Left lung (tissue), 14 donors: ENCODE results near the gene BHLHE40. TPM values are rescaled to one million over a fixed set of nuclear protein-coding genes. Genes with fewer than 3 reads are reported as not detected.

Experiments
- ATAC-seq: fragments of 200-7000 bp; cut with Tn5 transposase; one replicate; pipeline ENCODE4 v1.9.1; 2020; ENCODE audit warnings: moderate library complexity
- DNase-seq, 4 donors: peaks; one replicate each; pipeline ENCODE4 v3.0.0-alpha.2; 2013 to 2020
- H3K27ac ChIP-seq, 2 donors: fragments of 200-600 bp; sonication (generic) in 1 of 2; one replicate each; pipeline versions ENCODE4 v1.5.0 to v1.8.0; 2020 to 2021
- H3K27me3 ChIP-seq, 2 donors: fragments of 200-600 bp; sonication (generic) in 1 of 2; one replicate each; pipeline versions ENCODE4 v1.5.0 to v1.8.0; 2020 to 2021
- H3K36me3 ChIP-seq, 2 donors: fragments of 200-600 bp; sonication (generic) in 1 of 2; one replicate each; pipeline versions ENCODE4 v1.5.0 to v1.8.0; 2020 to 2021
- H3K4me1 ChIP-seq, 2 donors: fragments of 200-600 bp; one replicate each; pipeline ENCODE4 v1.8.0; 2021
- H3K4me3 ChIP-seq, 2 donors: fragments of 200-600 bp; sonication (generic) in 1 of 2; one replicate each; pipeline versions ENCODE4 v1.5.0 to v1.8.0; 2020 to 2021; ENCODE audit warnings: mild to moderate bottlenecking in 1 of 2
- H3K9me3 ChIP-seq, 2 donors: fragments of 200-600 bp; sonication (generic) in 1 of 2; one replicate each; pipeline versions ENCODE4 v1.5.0 to v1.8.0; 2020 to 2021
- CTCF ChIP-seq, 2 donors: fragments of 200-600 bp; sonication (generic) in 1 of 2; IDR thresholded peaks; one replicate each; pipeline versions ENCODE4 v1.5.0 to v1.8.0; 2021; ENCODE audit warnings: antibody characterized with exemption in 2 of 2
- intact Hi-C, 2 donors: fragments of 100-400 bp; cut with DNase I; formaldehyde crosslinking; loops; one replicate each; pipeline versions ENCODE4 v1.11.2 to v1.14.2; 2022
- long read RNA-seq, 12 donors: library from polyadenylated mRNA in 2 of 12; unstranded in 2 of 12; transcript quantifications; one replicate each; pipeline ENCODE4 v2.0.0 and lab custom pipeline, GENCODE V29; 2019 to 2026
- polyA plus RNA-seq, 6 donors: library from polyadenylated mRNA; unstranded; fragments of 120-200 nt; gene quantifications; one replicate each; pipeline ENCODE4 v1.2.1, GENCODE V29; 2013; ENCODE audit not compliant: insufficient read length in 6 of 6
- total RNA-seq, 2 donors: library from RNA; stranded (reverse); fragmentation: NEBNext Ultra II Directional; extraction: Animal tissue kit (Norgen Biotek cat#: 25700); gene quantifications; one replicate each; pipeline ENCODE4 v1.2.1, GENCODE V29; 2021
- donor health status: DM: no; HTN: yes; CAD: no.
- donor health status: DM: no; HTN: no; CAD: no.

The BHLHE40 gene
- total RNA-seq (10 to 100 TPM; 76.5 to 97.5 TPM), polyA plus RNA-seq (10 to 100 TPM; 17.9 to 35.9 (median 20.7) TPM)
- long read RNA-seq, donor 1, partial matches to known transcripts: 0 of 3 reads
- long read RNA-seq, donor 1, other reads (novel, unspliced or antisense): 0 of 3 reads
- long read RNA-seq, donor 2, partial matches to known transcripts: 0 of 3 reads
- long read RNA-seq, donor 2, other reads (novel, unspliced or antisense): 0 of 3 reads
- long read RNA-seq, donor 3, partial matches to known transcripts: 0 of 3 reads
- long read RNA-seq, donor 3, other reads (novel, unspliced or antisense): 0 of 3 reads
- long read RNA-seq, donor 4, partial matches to known transcripts: 3 of 16 reads
- long read RNA-seq, donor 4, other reads (novel, unspliced or antisense): 11 of 16 reads
- long read RNA-seq, donor 5, partial matches to known transcripts: 0 of 3 reads
- long read RNA-seq, donor 5, other reads (novel, unspliced or antisense): 0 of 3 reads
- long read RNA-seq, donor 6, partial matches to known transcripts: 0 of 2 reads
- long read RNA-seq, donor 6, other reads (novel, unspliced or antisense): 0 of 2 reads
- long read RNA-seq, donor 7, partial matches to known transcripts: 0 of 3 reads
- long read RNA-seq, donor 7, other reads (novel, unspliced or antisense): 0 of 3 reads
- long read RNA-seq, donor 8, partial matches to known transcripts: 0 of 4 reads
- long read RNA-seq, donor 8, other reads (novel, unspliced or antisense): 0 of 4 reads
- long read RNA-seq, donor 9: 0 reads
- long read RNA-seq, donor 10, partial matches to known transcripts: 4 of 10 reads
- long read RNA-seq, donor 10, other reads (novel, unspliced or antisense): 2 of 10 reads
- long read RNA-seq, donor 11, partial matches to known transcripts: 0 of 4 reads
- long read RNA-seq, donor 11, other reads (novel, unspliced or antisense): 0 of 4 reads
- long read RNA-seq, donor 12: 0 reads

GRCh38 chr3:4979428-4980228 is at the start of gene BHLHE40:
Gene BHLHE40, plus strand, starts transcription at chr3:4979437. Its CDS starts 282 bp downstream, at chr3:4979719.
- Histone ChIP-seq H3K27ac (peak within 1 kb of the TSS; percentile 99 to 100), H3K4me1 (peaks cover 18 to 57% of the 10 kb centered on the region in 2 donors), H3K4me3 (peak within 1 kb of the TSS; percentile 87 to 99), H3K36me3 (peaks cover 0 to 36% of the 10 kb centered on the region in 2 donors), H3K9me3 (no peaks in the 10 kb centered on the region), H3K27me3 (no peaks in the 10 kb centered on the region)
- DNase-seq (peak in 3 of 4 donors; percentile 51 to 96 (median 56)), ATAC-seq (peak; percentile 37)
- intact Hi-C loops: loop anchor here in 1 of 2 donors (5.0 kb wide), 1 partner anchor 257 kb away; no protein-coding TSS in a partner anchor
- no peak for TF ChIP-seq CTCF (IDR thresholded peaks at IDR 0.05)

- no peak for DNase-seq
- no peaks in the 10 kb centered on the region for H3K4me1 ChIP-seq
- H3K36me3 ChIP-seq: no peaks in the 10 kb centered on the region
- H3K27me3 ChIP-seq: no peaks in the 10 kb centered on the region
- no peaks in the 10 kb centered on the region for H3K9me3 ChIP-seq
- H3K27ac ChIP-seq: no peak overlapping the region
- ATAC-seq: no peak
- intact Hi-C loops: no loop called here
- H3K4me3 ChIP-seq: no peak overlapping the region
- no peak for TF ChIP-seq CTCF (IDR thresholded peaks at IDR 0.05)
Observed at GRCh38 chr3:4930501-4930900, 48.7 kb upstream of the BHLHE40 start.

GRCh38 chr3:4934050-4934449 is 45.2 kb upstream of the BHLHE40 start:
- DNase-seq (no peak), ATAC-seq (no peak)
- H3K9me3 ChIP-seq: no peaks in the 10 kb centered on the region
- H3K4me3 ChIP-seq: no peak overlapping the region
- H3K27me3 ChIP-seq: no peaks in the 10 kb centered on the region
- H3K27ac ChIP-seq: no peak overlapping the region
- no peak for TF ChIP-seq CTCF (IDR thresholded peaks at IDR 0.05)
- H3K36me3 ChIP-seq: no peaks in the 10 kb centered on the region
- no peaks in the 10 kb centered on the region for H3K4me1 ChIP-seq
- intact Hi-C loops: no loop called here

GRCh38 chr3:4935347-4935746 is 43.9 kb upstream of the BHLHE40 start:
- ATAC-seq (no peak), DNase-seq (no peak)
- H3K4me1 ChIP-seq: no peaks in the 10 kb centered on the region
- no peaks in the 10 kb centered on the region for H3K36me3 ChIP-seq
- no peaks in the 10 kb centered on the region for H3K9me3 ChIP-seq
- no peak overlapping the region for H3K27ac ChIP-seq
- TF ChIP-seq CTCF (IDR thresholded peaks at IDR 0.05): no peak
- no peak overlapping the region for H3K4me3 ChIP-seq
- intact Hi-C loops: no loop called here
- H3K27me3 ChIP-seq: no peaks in the 10 kb centered on the region
